HCT116 (cell line): ENCODE data around the gene OPN4. TPM values are rescaled to one million over a fixed set of nuclear protein-coding genes. Genes with fewer than 3 reads are reported as not detected.

Source experiments
- ATAC-seq: fragments of 200-7000 bp; cut with Tn5 transposase; 2 replicates; pipeline ENCODE4 v1.9.1; 2020; ENCODE audit warnings: mild to moderate bottlenecking, moderate library complexity
- BruUV-seq: library from RNA; stranded (reverse); fragments of 400-500 nt; replicated peaks from 2 replicates; lab custom pipeline; 2021; lab: Mats Ljungman, UMichigan
- CTCF ChIA-PET: fragments of 300-600 bp; sonication (Branson Sonifier 250); formaldehyde crosslinking; loops from one replicate; lab custom pipeline; 2021; ENCODE audit warnings: antibody characterized with exemption; lab: Charles Lee
- POLR2A ChIA-PET: fragments of 300-600, 350-600 bp; sonication (Branson Sonifier 250); formaldehyde crosslinking; loops from one replicate; lab custom pipeline; 2021; ENCODE audit warnings: antibody characterized with exemption; lab: Charles Lee
- RAD21 ChIA-PET, 2 experiments: fragments of 300-600 bp; sonication (Branson Sonifier 250); formaldehyde crosslinking; loops; one replicate each; lab custom pipeline; 2023; ENCODE audit warnings: low total read pairs in 2 of 2; ENCODE audit not compliant: uncharacterized antibody in 2 of 2, unreplicated experiment in 2 of 2, low non-redundant PET in 1 of 2; lab: Charles Lee
- DNase-seq: peaks from one replicate; pipeline ENCODE4 v3.0.0-alpha.2; 2010; ENCODE audit warnings: low read depth, low spot score
- H2AFZ ChIP-seq: fragments of 200-600 bp; shearing (Covaris generic), sonication (generic); 2 replicates; pipeline ENCODE4 v1.6.1; 2017; ENCODE audit warnings: low read depth, mixed run types, mixed read lengths, antibody characterized with exemption, low read length; ENCODE audit not compliant: poor library complexity, severe bottlenecking
- H3K27ac ChIP-seq: 2 replicates; pipeline ENCODE4 v1.5.1; 2012; ENCODE audit warnings: low read depth, low read length
- H3K27me3 ChIP-seq: fragments of 200-600 bp; sonication (generic); 2 replicates; pipeline ENCODE4 v1.6.1; 2016; ENCODE audit warnings: mixed run types, low read length, mixed read lengths; ENCODE audit not compliant: insufficient read depth
- H3K36me3 ChIP-seq, 2 experiments: fragments of 200-500 bp in 1 of 2; fragments of 200-600 bp in 1 of 2; sonication (Bioruptor generic) in 1 of 2; sonication (generic) in 1 of 2; 2 replicates each; pipeline versions ENCODE4 v1.5.1 to v1.6.1; 2014 to 2016; ENCODE audit warnings: low read length in 2 of 2, inconsistent platforms in 1 of 2, mixed read lengths in 1 of 2, mixed run types in 1 of 2; ENCODE audit not compliant: insufficient read depth in 2 of 2, control insufficient read depth in 1 of 2
- H3K4me1 ChIP-seq, 2 experiments: fragments of 200-600 bp in 1 of 2; sonication (generic) in 1 of 2; 2 replicates each; pipeline versions ENCODE4 v1.5.1 to v1.6.1; 2012 to 2017; ENCODE audit warnings: low read length in 2 of 2, inconsistent platforms in 1 of 2, mild to moderate bottlenecking in 1 of 2, mixed read lengths in 1 of 2, mixed run types in 1 of 2, moderate library complexity in 1 of 2; ENCODE audit not compliant: insufficient read depth in 2 of 2, control insufficient read depth in 1 of 2
- H3K4me2 ChIP-seq: fragments of 200-600 bp; sonication (generic); 2 replicates; pipeline ENCODE4 v1.6.1; 2017; ENCODE audit warnings: mixed run types, low read length, mixed read lengths
- H3K4me3 ChIP-seq, 2 experiments: fragments of 200-600 bp in 1 of 2; sonication (generic) in 1 of 2; replicated peaks in 1 of 2; 2 replicates each; pipeline ENCODE4 v1.5.1; 2011 to 2016; ENCODE audit warnings: low read length in 2 of 2, control low read depth in 1 of 2, low read depth in 1 of 2, mild to moderate bottlenecking in 1 of 2, mixed read lengths in 1 of 2, mixed run types in 1 of 2
- H3K79me2 ChIP-seq: fragments of 200-600 bp; sonication (generic); 2 replicates; pipeline ENCODE4 v1.6.1; 2017; ENCODE audit warnings: mild to moderate bottlenecking, mixed run types, low read length, moderate library complexity, mixed read lengths; ENCODE audit not compliant: insufficient read depth
- H3K9ac ChIP-seq: fragments of 200-600 bp; sonication (generic); 2 replicates; pipeline ENCODE4 v1.6.1; 2016; ENCODE audit warnings: low read length, mixed read lengths
- H3K9me2 ChIP-seq: fragments of 200-600 bp; sonication (generic), shearing (Covaris generic); 2 replicates; pipeline ENCODE4 v1.6.1; 2017; ENCODE audit warnings: mixed run types, mild to moderate bottlenecking, moderate library complexity; ENCODE audit not compliant: insufficient read depth
- H3K9me3 ChIP-seq, 2 experiments: fragments of 200-500 bp in 1 of 2; fragments of 200-600 bp in 1 of 2; sonication (Bioruptor generic) in 1 of 2; sonication (generic) in 1 of 2; 2 replicates each; pipeline ENCODE4 v1.6.1; 2014 to 2017; ENCODE audit warnings: low read length in 2 of 2, mixed read lengths in 2 of 2, inconsistent platforms in 1 of 2, low read depth in 1 of 2, mild to moderate bottlenecking in 1 of 2, mixed run types in 1 of 2, moderate library complexity in 1 of 2; ENCODE audit not compliant: control insufficient read depth in 1 of 2, insufficient read depth in 1 of 2
- H4K20me1 ChIP-seq: fragments of 200-600 bp; sonication (generic), shearing (Covaris generic); 2 replicates; pipeline ENCODE4 v1.6.1; 2017; ENCODE audit warnings: mixed run types, mild to moderate bottlenecking, moderate library complexity; ENCODE audit not compliant: insufficient read depth
- CBX3 ChIP-seq: IDR thresholded peaks from 2 replicates; pipeline ENCODE4 v1.6.1; 2012; ENCODE audit warnings: low read depth
- CTCF ChIP-seq, 3 experiments: fragments of 200-600 bp in 1 of 3; sonication (generic) in 1 of 3; IDR thresholded peaks in 2 of 3; conservative IDR thresholded peaks in 1 of 3; 2 replicates each; pipeline ENCODE4 v1.5.1; 2012 to 2017; ENCODE audit warnings: low read depth in 2 of 3, low read length in 2 of 3, antibody characterized with exemption in 1 of 3, borderline replicate concordance in 1 of 3, control low read depth in 1 of 3, mild to moderate bottlenecking in 1 of 3, mixed read lengths in 1 of 3, mixed run types in 1 of 3, moderate library complexity in 1 of 3; ENCODE audit not compliant: insufficient read depth in 1 of 3
- EGR1 ChIP-seq: IDR thresholded peaks from 2 replicates; pipeline ENCODE4 v1.6.1; 2012; ENCODE audit warnings: low read depth
- ELF1 ChIP-seq: IDR thresholded peaks from 2 replicates; pipeline ENCODE4 v1.6.1; 2012; ENCODE audit warnings: low read depth, borderline replicate concordance
- EZH2 ChIP-seq: fragments of 200-600 bp; sonication (generic); IDR thresholded peaks from 2 replicates; pipeline ENCODE4 v1.6.1; 2017; ENCODE audit warnings: antibody characterized with exemption, mixed run types
- EZH2phosphoT487 ChIP-seq: fragments of 200-600 bp; IDR thresholded peaks from 2 replicates; pipeline ENCODE4 v1.6.1; 2018; ENCODE audit warnings: antibody characterized with exemption, borderline replicate concordance
- FOSL1 ChIP-seq: IDR thresholded peaks from 2 replicates; pipeline ENCODE4 v1.6.1; 2012; ENCODE audit warnings: low read depth
- MAX ChIP-seq: IDR thresholded peaks from 2 replicates; pipeline ENCODE4 v1.6.1; 2012
- POLR2A ChIP-seq: IDR thresholded peaks from 2 replicates; pipeline ENCODE4 v1.7.0; 2011; ENCODE audit warnings: borderline replicate concordance; ENCODE audit not compliant: insufficient read depth, insufficient read length; ENCODE audit errors: extremely low read depth
- POLR2AphosphoS5 ChIP-seq: IDR thresholded peaks from 2 replicates; pipeline ENCODE4 v1.6.1; 2011; ENCODE audit warnings: mild to moderate bottlenecking, low read depth, low read length, moderate library complexity
- SIN3A ChIP-seq: IDR thresholded peaks from 2 replicates; pipeline ENCODE4 v1.6.1; 2012; ENCODE audit warnings: low read depth
- SP1 ChIP-seq: IDR thresholded peaks from 2 replicates; pipeline ENCODE4 v1.6.1; 2012; ENCODE audit warnings: low read depth
- SRF ChIP-seq: IDR thresholded peaks from 2 replicates; pipeline ENCODE4 v1.6.1; 2012; ENCODE audit warnings: low read depth
- TCF7L2 ChIP-seq: IDR thresholded peaks from 2 replicates; pipeline ENCODE4 v1.7.0; 2011; ENCODE audit warnings: borderline replicate concordance, inconsistent platforms; ENCODE audit not compliant: insufficient read depth, insufficient read length; ENCODE audit errors: extremely low read depth
- YY1 ChIP-seq: IDR thresholded peaks from 2 replicates; pipeline ENCODE4 v1.6.1; 2011; ENCODE audit warnings: low read length, low read depth, moderate library complexity, mild to moderate bottlenecking; ENCODE audit not compliant: insufficient replicate concordance; ENCODE audit errors: extremely low read depth
- ZBTB33 ChIP-seq: IDR thresholded peaks from 2 replicates; pipeline ENCODE4 v1.6.1; 2011; ENCODE audit warnings: mild to moderate bottlenecking, low read length, moderate library complexity; ENCODE audit not compliant: insufficient replicate concordance; ENCODE audit errors: extremely low read depth
- ZFX ChIP-seq: fragments of 450-650 bp; IDR thresholded peaks from 2 replicates; pipeline ENCODE4 v1.6.1; 2017
- ZNF274 ChIP-seq: fragments of 200-500 bp; sonication (Bioruptor generic); IDR thresholded peaks from 2 replicates; pipeline ENCODE4 v1.6.1; 2014; ENCODE audit warnings: mild to moderate bottlenecking, low read depth, low read length, inconsistent platforms
- intact Hi-C: fragments of 100-400 bp; cut with micrococcal nuclease; formaldehyde crosslinking; loops from 2 replicates; pipeline ENCODE4 v1.10.0; 2022
- total RNA-seq: library from RNA; stranded (reverse); gene quantifications from one replicate; pipeline ENCODE4 v1.2.1, GENCODE V29; 2021; ENCODE audit not compliant: unreplicated experiment
- TF ChIP-seq, protein P1 (sequence below): IDR thresholded peaks from 2 replicates; pipeline ENCODE4 v1.6.1; 2012
- TF ChIP-seq, protein P2 (sequence below): IDR thresholded peaks from 2 replicates; pipeline ENCODE4 v1.6.1; 2012; ENCODE audit warnings: low read depth

Gene OPN4
- total RNA-seq, 1 experiment from 2014 or later: not detected

DNA sequence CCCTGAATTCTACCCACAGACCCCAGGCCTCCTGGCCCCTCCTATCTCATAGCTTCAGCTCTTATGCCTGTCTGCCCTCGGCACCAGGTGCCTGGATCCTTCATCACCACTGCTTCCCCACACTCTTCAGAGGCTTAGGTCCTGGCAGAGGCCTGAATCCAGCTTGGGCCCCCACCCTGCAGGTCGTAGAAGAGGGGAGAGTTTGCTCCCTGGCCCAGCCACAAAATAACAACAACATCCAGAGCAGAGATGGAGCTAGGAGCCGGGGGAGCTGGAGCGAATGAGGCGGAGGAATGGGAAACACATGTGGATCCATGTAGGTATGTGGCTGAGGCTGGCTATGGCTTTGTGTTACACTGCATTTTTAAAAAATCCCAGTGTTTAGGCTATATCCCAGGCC is 7.8 kb upstream of the OPN4 start:
- CTCF ChIA-PET: no interaction called here
- TF ChIP-seq CTCF (IDR thresholded peaks at IDR 0.05 in 2 of 3, conservative IDR thresholded peaks at IDR 0.05 in 1 of 3; ENCODE audit: borderline replicate concordance in 1 of 3, insufficient read depth in 1 of 3, low read depth in 2 of 3, low read length in 2 of 3): no peak
- no peak for TF ChIP-seq EGR1
- TF ChIP-seq, protein P1, sequence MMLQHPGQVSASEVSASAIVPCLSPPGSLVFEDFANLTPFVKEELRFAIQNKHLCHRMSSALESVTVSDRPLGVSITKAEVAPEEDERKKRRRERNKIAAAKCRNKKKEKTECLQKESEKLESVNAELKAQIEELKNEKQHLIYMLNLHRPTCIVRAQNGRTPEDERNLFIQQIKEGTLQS: no peak
- TF ChIP-seq CBX3: no peak
- TF ChIP-seq, protein P2, sequence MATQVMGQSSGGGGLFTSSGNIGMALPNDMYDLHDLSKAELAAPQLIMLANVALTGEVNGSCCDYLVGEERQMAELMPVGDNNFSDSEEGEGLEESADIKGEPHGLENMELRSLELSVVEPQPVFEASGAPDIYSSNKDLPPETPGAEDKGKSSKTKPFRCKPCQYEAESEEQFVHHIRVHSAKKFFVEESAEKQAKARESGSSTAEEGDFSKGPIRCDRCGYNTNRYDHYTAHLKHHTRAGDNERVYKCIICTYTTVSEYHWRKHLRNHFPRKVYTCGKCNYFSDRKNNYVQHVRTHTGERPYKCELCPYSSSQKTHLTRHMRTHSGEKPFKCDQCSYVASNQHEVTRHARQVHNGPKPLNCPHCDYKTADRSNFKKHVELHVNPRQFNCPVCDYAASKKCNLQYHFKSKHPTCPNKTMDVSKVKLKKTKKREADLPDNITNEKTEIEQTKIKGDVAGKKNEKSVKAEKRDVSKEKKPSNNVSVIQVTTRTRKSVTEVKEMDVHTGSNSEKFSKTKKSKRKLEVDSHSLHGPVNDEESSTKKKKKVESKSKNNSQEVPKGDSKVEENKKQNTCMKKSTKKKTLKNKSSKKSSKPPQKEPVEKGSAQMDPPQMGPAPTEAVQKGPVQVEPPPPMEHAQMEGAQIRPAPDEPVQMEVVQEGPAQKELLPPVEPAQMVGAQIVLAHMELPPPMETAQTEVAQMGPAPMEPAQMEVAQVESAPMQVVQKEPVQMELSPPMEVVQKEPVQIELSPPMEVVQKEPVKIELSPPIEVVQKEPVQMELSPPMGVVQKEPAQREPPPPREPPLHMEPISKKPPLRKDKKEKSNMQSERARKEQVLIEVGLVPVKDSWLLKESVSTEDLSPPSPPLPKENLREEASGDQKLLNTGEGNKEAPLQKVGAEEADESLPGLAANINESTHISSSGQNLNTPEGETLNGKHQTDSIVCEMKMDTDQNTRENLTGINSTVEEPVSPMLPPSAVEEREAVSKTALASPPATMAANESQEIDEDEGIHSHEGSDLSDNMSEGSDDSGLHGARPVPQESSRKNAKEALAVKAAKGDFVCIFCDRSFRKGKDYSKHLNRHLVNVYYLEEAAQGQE: no peak
- no peak for TF ChIP-seq ELF1
- no peak for TF ChIP-seq ZFX
- TF ChIP-seq ZBTB33: no peak
- no peak for TF ChIP-seq SRF
- no peak for TF ChIP-seq SIN3A
- no peak for TF ChIP-seq ZNF274
- no peak for TF ChIP-seq EZH2phosphoT487
- no peak for TF ChIP-seq FOSL1
- TF ChIP-seq POLR2AphosphoS5: no peak
- no peak for TF ChIP-seq MAX
- TF ChIP-seq SP1: no peak
- no peak for TF ChIP-seq EZH2
- no peak for TF ChIP-seq TCF7L2
- no peak for TF ChIP-seq YY1
- no peak for TF ChIP-seq POLR2A
- no peak for ATAC-seq

More for the DNA sequence above, 7.8 kb upstream of the OPN4 start:
- Histone ChIP-seq H3K4me2 (no peak overlapping the region), H4K20me1 (no peaks in the 10 kb centered on the region), H2AFZ (no peak overlapping the region), H3K4me3 (no peak overlapping the region), H3K9me3 (no peaks in the 10 kb centered on the region), H3K27me3 (no peaks in the 10 kb centered on the region), H3K79me2 (no peaks in the 10 kb centered on the region), H3K27ac (no peak overlapping the region), H3K9ac (no peak overlapping the region), H3K36me3 (no peaks in the 10 kb centered on the region), H3K9me2 (no peaks in the 10 kb centered on the region), H3K4me1 (peaks cover 29 to 44% of the 10 kb centered on the region in 2 experiments)
- POLR2A ChIA-PET: no interaction called here
- RAD21 ChIA-PET: no interaction called here
- no TSS peak for BruUV-seq
- intact Hi-C loops: no loop called here
- no peak for DNase-seq
